OCI-LY3 (cell line): ENCODE data around the gene OTULINL.

ENCODE experiments used
- EZH2phosphoT487 ChIP-seq: fragments of 200-600 bp; shearing (Covaris generic); IDR thresholded peaks from 2 replicates; pipeline ENCODE4 v1.6.1; 2018; ENCODE audit warnings: antibody characterized with exemption, mixed run types, low read depth
- TF ChIP-seq, protein P1 (sequence below): fragments of 200-600, 300-600 bp; sonication (generic); IDR thresholded peaks from 2 replicates; pipeline ENCODE4 v1.5.1; 2014; ENCODE audit warnings: antibody characterized with exemption, low read length, low read depth

DNA sequence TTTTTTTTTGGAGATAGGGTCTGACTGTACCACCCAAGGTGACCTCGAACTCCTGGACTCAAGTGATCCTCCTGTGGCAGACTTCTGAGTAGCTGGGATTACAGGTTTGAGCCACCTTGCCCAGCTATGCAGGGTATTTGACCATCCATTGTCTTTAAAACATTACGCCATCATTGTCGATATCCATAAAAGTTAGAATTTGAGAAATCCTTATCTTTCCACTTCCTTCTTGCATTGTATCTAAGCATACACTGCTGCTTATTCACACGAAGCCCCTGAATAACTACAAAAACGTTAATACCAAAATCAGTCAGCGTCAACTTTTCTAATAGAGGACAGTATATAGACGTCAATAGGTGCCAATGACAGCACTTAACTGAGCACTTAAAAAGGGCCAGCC is 5.4 kb upstream of the OTULINL start:
- TF ChIP-seq, protein P1, sequence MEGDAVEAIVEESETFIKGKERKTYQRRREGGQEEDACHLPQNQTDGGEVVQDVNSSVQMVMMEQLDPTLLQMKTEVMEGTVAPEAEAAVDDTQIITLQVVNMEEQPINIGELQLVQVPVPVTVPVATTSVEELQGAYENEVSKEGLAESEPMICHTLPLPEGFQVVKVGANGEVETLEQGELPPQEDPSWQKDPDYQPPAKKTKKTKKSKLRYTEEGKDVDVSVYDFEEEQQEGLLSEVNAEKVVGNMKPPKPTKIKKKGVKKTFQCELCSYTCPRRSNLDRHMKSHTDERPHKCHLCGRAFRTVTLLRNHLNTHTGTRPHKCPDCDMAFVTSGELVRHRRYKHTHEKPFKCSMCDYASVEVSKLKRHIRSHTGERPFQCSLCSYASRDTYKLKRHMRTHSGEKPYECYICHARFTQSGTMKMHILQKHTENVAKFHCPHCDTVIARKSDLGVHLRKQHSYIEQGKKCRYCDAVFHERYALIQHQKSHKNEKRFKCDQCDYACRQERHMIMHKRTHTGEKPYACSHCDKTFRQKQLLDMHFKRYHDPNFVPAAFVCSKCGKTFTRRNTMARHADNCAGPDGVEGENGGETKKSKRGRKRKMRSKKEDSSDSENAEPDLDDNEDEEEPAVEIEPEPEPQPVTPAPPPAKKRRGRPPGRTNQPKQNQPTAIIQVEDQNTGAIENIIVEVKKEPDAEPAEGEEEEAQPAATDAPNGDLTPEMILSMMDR = no peak
- TF ChIP-seq EZH2phosphoT487 = no peak
